NCI-H2107 (cell line): ENCODE data around the gene PDE8B.

Experiments
- DNase-seq: peaks from one replicate; lab custom pipeline; 2025; lab: John Stamatoyannopoulos, UW

The PDE8B gene

GRCh38 chr5:77231471-77232138 lies 21.1 kb downstream of the PDE8B start:
- no peak for DNase-seq

- DNase-seq, result no peak
Observed at GRCh38 chr5:77232574-77233358, 22.3 kb downstream of the PDE8B start.

- DNase-seq, result no peak
Observed at GRCh38 chr5:77235846-77236721, 25.6 kb downstream of the PDE8B start.

- no peak for DNase-seq
Observed at GRCh38 chr5:77239126-77239741, 28.8 kb downstream of the PDE8B start.

GRCh38 chr5:77241444-77241843 lies 31.0 kb downstream of the PDE8B start:
- no peak for DNase-seq

GRCh38 chr5:77249475-77249874 lies 39.0 kb downstream of the PDE8B start:
- no peak for DNase-seq

GRCh38 chr5:77250021-77250420 lies 39.5 kb downstream of the PDE8B start:
- DNase-seq, result no peak

GRCh38 chr5:77251921-77252320 lies 41.4 kb downstream of the PDE8B start:
- DNase-seq, result no peak

GRCh38 chr5:77255617-77256016 lies 45.1 kb downstream of the PDE8B start:
- DNase-seq, result no peak

GRCh38 chr5:77256406-77256805 lies 45.9 kb downstream of the PDE8B start:
- no peak for DNase-seq

- no peak for DNase-seq
Observed at GRCh38 chr5:77258652-77259051, 48.2 kb downstream of the PDE8B start.

GRCh38 chr5:77259476-77259875 lies 49.0 kb downstream of the PDE8B start:
- DNase-seq, result no peak

- no peak for DNase-seq
Observed at GRCh38 chr5:77262697-77263096, 52.2 kb downstream of the PDE8B start.

- no peak for DNase-seq
Observed at GRCh38 chr5:77266291-77266690, 55.8 kb downstream of the PDE8B start.

- DNase-seq, result no peak
Observed at GRCh38 chr5:77267496-77267895, 57.0 kb downstream of the PDE8B start.

GRCh38 chr5:77272206-77272605 lies 61.7 kb downstream of the PDE8B start:
- DNase-seq, result no peak

GRCh38 chr5:77277759-77278158 lies 67.3 kb downstream of the PDE8B start:
- no peak for DNase-seq

- DNase-seq, result no peak
Observed at GRCh38 chr5:77280036-77280435, 69.6 kb downstream of the PDE8B start.

GRCh38 chr5:77281969-77282336 lies 71.5 kb downstream of the PDE8B start:
- no peak for DNase-seq

GRCh38 chr5:77282337-77283027 lies 72.0 kb downstream of the PDE8B start:
- DNase-seq, result no peak

GRCh38 chr5:77285251-77285841 lies 74.9 kb downstream of the PDE8B start:
- DNase-seq, result no peak
